Muscle of back (tissue), 11 donors: ENCODE data around the gene RNF214. TPM values are rescaled to one million over a fixed set of nuclear protein-coding genes. Genes with fewer than 3 reads are reported as not detected.
A peak's percentile ranks its signal among the peaks of the same experiment; 100 is the strongest.

ENCODE experiments used
- DNase-seq, 3 donors: peaks; one replicate each; pipeline versions ENCODE4 v3.0.0 to v3.0.0-alpha.2; 2013
- polyA plus RNA-seq, 10 donors: library from polyadenylated mRNA; unstranded; fragments of 120-200 nt; gene quantifications; one replicate each; pipeline ENCODE4 v1.2.1, GENCODE V29; 2013; ENCODE audit not compliant: insufficient read length in 10 of 10

RNF214 gene
- polyA plus RNA-seq, 10 donors = 13.5 to 22.5 (median 18.4) TPM

GRCh38 chr11:117214404-117215110, 17.9 kb upstream of the RNF214 start:
- DNase-seq = no peak

GRCh38 chr11:117217141-117218084, 15.1 kb upstream of the RNF214 start:
- DNase-seq = peak in 1 of 3 donors; percentile 22

- no peak for DNase-seq
These were observed 14.1 kb upstream of the RNF214 start for GRCh38 chr11:117218133-117218915.

- DNase-seq = no peak
These were observed 13.5 kb upstream of the RNF214 start for GRCh38 chr11:117219001-117219400.

GRCh38 chr11:117219455-117219854, 13.0 kb upstream of the RNF214 start:
- DNase-seq = no peak

GRCh38 chr11:117219995-117220394, 12.5 kb upstream of the RNF214 start:
- DNase-seq = no peak

- DNase-seq = peak in 1 of 3 donors; percentile 77
These were observed 11.9 kb upstream of the RNF214 start for GRCh38 chr11:117220568-117220967.

- peak; percentile 60 to 80 (median 67) for DNase-seq
These were observed 11.3 kb upstream of the RNF214 start for GRCh38 chr11:117220999-117221774.

- DNase-seq = peak; percentile 80 to 85 (median 81)
These were observed 10.5 kb upstream of the RNF214 start for GRCh38 chr11:117221775-117222517.

- DNase-seq = no peak
These were observed 9.3 kb upstream of the RNF214 start for GRCh38 chr11:117222991-117223740.

GRCh38 chr11:117223741-117224689, 8.5 kb upstream of the RNF214 start:
- no peak for DNase-seq

- DNase-seq = no peak
These were observed 6.8 kb upstream of the RNF214 start for GRCh38 chr11:117225553-117226170.

- peak; percentile 79 to 88 (median 86) for DNase-seq
These were observed 5.8 kb upstream of the RNF214 start for GRCh38 chr11:117226388-117227385.

GRCh38 chr11:117228091-117228490, 4.4 kb upstream of the RNF214 start:
- DNase-seq = no peak

GRCh38 chr11:117229411-117229810, 3.1 kb upstream of the RNF214 start:
- no peak for DNase-seq

GRCh38 chr11:117229931-117230285, 2.6 kb upstream of the RNF214 start:
- DNase-seq = no peak
